ENCODE data around the gene RABGAP1L.
A peak's percentile ranks its signal among the peaks of the same experiment; 100 is the strongest.

The RABGAP1L gene

DNA sequence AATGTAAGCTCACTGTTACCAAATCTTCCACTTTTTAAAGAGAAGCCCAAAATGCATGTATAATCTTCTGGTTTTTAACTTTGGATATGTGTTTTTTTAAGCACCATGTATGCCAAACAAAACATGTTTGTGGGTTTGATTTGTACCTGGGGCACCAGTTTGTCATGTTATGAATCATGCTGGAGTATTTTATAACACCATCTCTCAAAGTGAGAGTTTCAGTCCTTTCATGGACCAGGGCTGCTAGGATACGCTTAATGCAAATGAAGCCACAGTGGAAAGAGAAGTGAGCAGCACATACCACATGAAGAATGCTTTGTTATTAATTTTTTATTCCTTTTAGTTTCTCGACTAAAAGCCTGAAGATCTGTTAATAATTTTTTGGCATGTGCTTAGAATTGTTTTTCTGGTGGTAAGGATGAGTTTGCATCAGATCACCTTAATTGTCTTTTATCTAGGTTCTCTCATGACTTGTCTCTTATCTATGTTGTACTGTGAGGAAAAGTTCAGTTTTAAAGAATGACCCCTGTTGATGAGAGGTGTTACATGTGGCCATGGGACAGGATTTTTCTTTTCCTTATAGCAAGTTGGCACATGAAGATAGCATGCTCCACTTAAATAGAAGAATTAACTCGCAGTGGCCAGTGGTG lies 2.0 kb upstream of the RABGAP1L start:
- H3K9me3 ChIP-seq (ENCODE audit: control insufficient read depth, low read depth, low read length) = no peaks in the 10 kb centered on the region
- peaks cover 13% of the 10 kb centered on the region for H3K27me3 ChIP-seq (ENCODE audit: control insufficient read depth, insufficient read depth, low read length)
- H3K36me3 ChIP-seq (ENCODE audit: control insufficient read depth, low read depth, low read length) = no peaks in the 10 kb centered on the region
- no peak overlapping the region for H3K9ac ChIP-seq (ENCODE audit: low read length)
- peaks cover 6% of the 10 kb centered on the region for H3K4me1 ChIP-seq (ENCODE audit: control insufficient read depth, low read depth, low read length)
- H3K27ac ChIP-seq (ENCODE audit: low read length) = no peak overlapping the region
- H3K4me3 ChIP-seq (ENCODE audit: low read length) = no peak overlapping the region

DNA sequence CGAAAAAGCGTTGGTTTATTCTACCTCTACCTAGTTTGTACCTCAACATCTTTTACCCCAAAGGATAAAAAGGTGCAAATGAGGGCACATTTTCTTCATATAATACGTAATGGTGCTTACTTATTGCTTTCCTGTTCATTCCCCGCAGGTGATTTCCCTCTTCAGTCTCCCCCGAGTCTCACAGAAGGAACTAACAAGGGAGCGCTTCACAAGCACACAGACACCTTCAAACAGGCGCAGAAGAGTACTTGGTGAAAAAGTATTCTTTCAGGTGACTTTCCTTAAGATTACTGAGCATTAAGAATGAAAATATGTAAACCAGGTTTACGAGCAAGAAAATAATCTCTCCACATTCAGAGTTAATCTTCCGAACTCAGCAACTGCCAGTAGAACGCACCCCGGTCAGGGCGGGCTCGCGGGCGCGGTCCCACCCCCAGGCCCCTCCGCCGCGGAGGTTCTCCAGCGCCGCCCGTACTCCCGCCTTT lies 511 bp upstream of the RABGAP1L start:
- H3K27me3 ChIP-seq (ENCODE audit: control insufficient read depth, insufficient read depth, low read length) = peaks cover 13% of the 10 kb centered on the region
- H3K27ac ChIP-seq (ENCODE audit: low read length) = no peak overlapping the region
- no peaks in the 10 kb centered on the region for H3K36me3 ChIP-seq (ENCODE audit: control insufficient read depth, low read depth, low read length)
- H3K9me3 ChIP-seq (ENCODE audit: control insufficient read depth, low read depth, low read length) = no peaks in the 10 kb centered on the region
- H3K9ac ChIP-seq (ENCODE audit: low read length) = peak overlapping the region; percentile 63
- peaks cover 8% of the 10 kb centered on the region for H3K4me1 ChIP-seq (ENCODE audit: control insufficient read depth, low read depth, low read length)
- peak overlapping the region; percentile 97 for H3K4me3 ChIP-seq (ENCODE audit: low read length)

DNA sequence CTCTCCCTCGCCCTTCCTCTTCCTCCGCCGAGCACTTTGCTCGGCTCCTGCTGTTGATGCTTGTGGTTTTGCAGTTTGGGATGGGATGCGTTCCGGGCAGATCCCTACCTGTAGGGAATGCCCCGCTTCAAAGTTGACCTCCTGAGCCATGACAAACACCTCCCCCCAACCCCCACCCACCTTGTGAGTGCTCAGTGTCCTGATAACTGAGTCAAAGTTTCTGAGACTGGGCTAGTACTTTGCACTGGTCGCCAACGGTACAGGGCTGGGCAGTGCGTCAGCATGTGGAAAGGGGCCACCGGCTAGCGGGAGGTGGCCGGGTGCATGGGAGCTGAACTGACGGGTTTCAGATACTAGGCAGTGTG lies 771 bp downstream of the RABGAP1L start:
- no peaks in the 10 kb centered on the region for H3K9me3 ChIP-seq (ENCODE audit: control insufficient read depth, low read depth, low read length)
- H3K27me3 ChIP-seq (ENCODE audit: control insufficient read depth, insufficient read depth, low read length) = peaks cover 13% of the 10 kb centered on the region
- peak overlapping the region; percentile 75 for H3K9ac ChIP-seq (ENCODE audit: low read length)
- H3K4me1 ChIP-seq (ENCODE audit: control insufficient read depth, low read depth, low read length) = peaks cover 8% of the 10 kb centered on the region
- peak overlapping the region; percentile 97 for H3K4me3 ChIP-seq (ENCODE audit: low read length)
- H3K27ac ChIP-seq (ENCODE audit: low read length) = no peak overlapping the region
- no peaks in the 10 kb centered on the region for H3K36me3 ChIP-seq (ENCODE audit: control insufficient read depth, low read depth, low read length)

DNA sequence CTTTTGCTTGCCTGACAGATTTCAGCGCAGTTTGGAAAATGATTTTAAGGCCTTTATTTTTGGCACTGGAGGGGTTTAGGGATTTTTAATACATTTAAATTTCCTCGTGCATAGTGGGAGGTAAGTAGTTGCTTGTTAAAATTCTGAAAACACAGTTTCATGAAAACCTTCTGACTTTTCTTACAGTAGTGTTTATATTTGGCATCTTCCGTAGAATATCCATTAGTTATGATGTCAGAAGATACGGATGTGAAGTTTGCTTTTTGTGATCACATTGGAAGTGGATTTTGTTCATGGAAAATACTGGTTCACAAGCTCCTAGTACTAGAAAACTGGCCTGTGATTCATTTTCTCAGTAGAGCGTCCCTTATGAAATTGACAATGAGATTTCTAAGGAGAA lies 1.3 kb downstream of the RABGAP1L start:
- Histone ChIP-seq H3K36me3 (ENCODE audit: control insufficient read depth, low read depth, low read length) (no peaks in the 10 kb centered on the region), H3K9me3 (ENCODE audit: control insufficient read depth, low read depth, low read length) (no peaks in the 10 kb centered on the region), H3K4me3 (ENCODE audit: low read length) (peak overlapping the region; percentile 97), H3K27ac (ENCODE audit: low read length) (no peak overlapping the region), H3K4me1 (ENCODE audit: control insufficient read depth, low read depth, low read length) (peaks cover 8% of the 10 kb centered on the region), H3K27me3 (ENCODE audit: control insufficient read depth, insufficient read depth, low read length) (peaks cover 13% of the 10 kb centered on the region), H3K9ac (ENCODE audit: low read length) (peak overlapping the region; percentile 75)

DNA sequence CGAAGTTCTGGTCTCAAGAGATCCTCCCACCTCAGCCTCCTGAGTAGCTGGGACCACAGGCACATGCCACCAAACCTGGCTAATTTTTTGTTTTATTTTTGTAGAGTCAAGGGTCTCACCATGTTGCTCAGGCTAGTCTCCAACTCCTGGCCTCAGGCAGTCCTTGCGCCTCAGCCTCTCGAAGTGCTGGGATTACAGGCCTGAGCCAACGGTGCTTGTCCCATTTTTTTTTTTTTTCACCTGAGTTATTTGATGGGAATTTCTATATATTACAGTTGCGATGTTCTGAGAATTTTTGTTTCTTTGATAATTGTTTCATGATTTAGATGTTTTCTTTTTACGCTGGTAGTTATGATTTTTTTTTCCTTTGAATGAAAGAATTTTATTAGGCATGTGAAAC lies 2.5 kb downstream of the RABGAP1L start:
- Histone ChIP-seq H3K9ac (ENCODE audit: low read length) (no peak overlapping the region), H3K27me3 (ENCODE audit: control insufficient read depth, insufficient read depth, low read length) (peaks cover 13% of the 10 kb centered on the region), H3K36me3 (ENCODE audit: control insufficient read depth, low read depth, low read length) (no peaks in the 10 kb centered on the region), H3K27ac (ENCODE audit: low read length) (no peak overlapping the region), H3K4me3 (ENCODE audit: low read length) (no peak overlapping the region), H3K4me1 (ENCODE audit: control insufficient read depth, low read depth, low read length) (peaks cover 8% of the 10 kb centered on the region), H3K9me3 (ENCODE audit: control insufficient read depth, low read depth, low read length) (no peaks in the 10 kb centered on the region)

DNA sequence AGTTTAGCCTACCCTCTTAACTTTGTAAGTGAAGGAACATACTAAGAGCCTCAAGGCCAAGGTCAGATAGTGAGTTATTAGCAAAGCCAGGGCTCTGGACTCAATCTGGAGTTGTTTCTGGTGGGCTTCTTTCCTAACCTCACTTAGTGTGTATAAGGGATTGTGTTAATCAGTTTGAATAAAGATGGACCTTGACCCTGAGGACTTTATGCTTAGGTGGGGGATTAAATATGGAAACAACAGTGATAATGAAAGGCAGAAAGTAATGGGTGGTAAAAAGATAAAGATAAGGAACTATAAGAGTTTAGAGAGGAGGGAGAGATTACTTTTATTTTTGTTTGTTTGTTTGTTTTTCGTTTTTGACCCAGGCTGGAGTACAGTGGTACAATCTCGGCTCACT lies 5.5 kb downstream of the RABGAP1L start:
- Histone ChIP-seq H3K9ac (ENCODE audit: low read length) (no peak overlapping the region), H3K27ac (ENCODE audit: low read length) (no peak overlapping the region), H3K4me1 (ENCODE audit: control insufficient read depth, low read depth, low read length) (peaks cover 8% of the 10 kb centered on the region), H3K27me3 (ENCODE audit: control insufficient read depth, insufficient read depth, low read length) (no peaks in the 10 kb centered on the region), H3K36me3 (ENCODE audit: control insufficient read depth, low read depth, low read length) (no peaks in the 10 kb centered on the region), H3K4me3 (ENCODE audit: low read length) (no peak overlapping the region), H3K9me3 (ENCODE audit: control insufficient read depth, low read depth, low read length) (no peaks in the 10 kb centered on the region)

DNA sequence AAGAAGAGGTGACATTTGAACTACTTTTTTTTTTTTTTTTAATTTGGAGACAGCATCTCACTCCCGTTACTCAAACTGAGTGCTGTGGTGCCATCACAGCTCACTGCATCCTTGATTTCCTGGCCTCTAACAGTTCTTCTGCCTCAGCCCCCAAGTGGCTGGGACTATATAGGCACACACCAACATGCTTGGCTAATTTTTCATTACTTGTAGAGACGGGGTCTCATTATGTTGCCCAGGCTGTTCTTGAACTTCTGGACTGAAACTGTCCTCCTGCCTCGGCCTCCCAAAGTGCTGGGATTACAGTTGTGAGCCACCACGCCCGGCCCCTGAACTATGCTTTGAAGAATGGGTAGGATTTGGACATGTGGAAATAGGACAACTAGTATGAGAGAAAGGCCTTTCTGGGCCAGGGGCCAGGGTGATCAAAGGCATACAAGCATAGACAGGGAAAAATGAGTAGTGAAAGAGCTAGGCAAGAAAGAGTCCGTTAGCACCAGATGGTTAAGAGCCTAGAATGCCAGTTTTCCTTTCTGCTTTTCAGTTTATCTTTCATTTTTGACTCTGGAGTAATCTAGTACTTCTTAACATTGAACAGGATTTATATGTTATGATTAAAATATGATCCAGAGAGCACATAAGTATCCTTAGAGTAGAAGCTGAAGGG lies 6.3 kb downstream of the RABGAP1L start:
- H3K36me3 ChIP-seq (ENCODE audit: control insufficient read depth, low read depth, low read length) = no peaks in the 10 kb centered on the region
- H3K27ac ChIP-seq (ENCODE audit: low read length) = no peak overlapping the region
- H3K9me3 ChIP-seq (ENCODE audit: control insufficient read depth, low read depth, low read length) = no peaks in the 10 kb centered on the region
- no peak overlapping the region for H3K9ac ChIP-seq (ENCODE audit: low read length)
- peaks cover 5% of the 10 kb centered on the region for H3K4me1 ChIP-seq (ENCODE audit: control insufficient read depth, low read depth, low read length)
- no peak overlapping the region for H3K4me3 ChIP-seq (ENCODE audit: low read length)
- H3K27me3 ChIP-seq (ENCODE audit: control insufficient read depth, insufficient read depth, low read length) = no peaks in the 10 kb centered on the region

DNA sequence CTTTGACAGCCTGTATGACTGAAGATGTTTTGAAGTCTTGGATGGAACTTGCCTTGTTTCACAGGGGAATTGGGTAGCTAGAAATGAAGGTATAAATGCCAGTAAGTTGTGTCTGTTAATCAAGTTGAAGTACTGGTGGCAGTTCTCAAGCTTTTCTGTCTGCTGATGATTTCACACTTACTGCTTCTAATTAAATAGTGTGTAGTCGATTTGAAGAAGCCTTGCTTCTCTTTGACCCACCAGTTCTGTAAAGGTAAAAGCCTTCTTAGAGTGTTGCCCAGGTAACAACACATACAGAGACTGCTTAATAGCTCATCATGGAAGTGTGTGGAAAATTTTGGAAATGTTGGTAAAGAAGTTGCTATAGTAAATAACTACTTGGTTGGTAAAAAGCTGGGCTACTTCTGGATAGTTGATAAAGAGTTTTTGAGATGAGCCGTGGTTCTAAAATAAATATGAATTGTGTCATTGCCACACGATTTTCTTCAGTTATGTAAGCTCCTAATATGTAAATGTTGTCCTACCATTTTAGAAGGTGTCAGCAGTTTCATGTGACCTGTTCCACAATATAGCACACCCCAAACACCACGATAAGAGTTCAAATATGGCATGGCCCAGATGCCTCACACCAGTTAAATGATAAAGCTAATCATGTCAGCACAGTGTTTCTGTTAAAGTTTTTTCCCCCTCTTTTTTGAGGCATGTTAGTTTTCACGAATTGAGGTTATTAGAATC lies 7.4 kb downstream of the RABGAP1L start:
- Histone ChIP-seq H3K27ac (ENCODE audit: low read length) (no peak overlapping the region), H3K4me3 (ENCODE audit: low read length) (no peak overlapping the region), H3K27me3 (ENCODE audit: control insufficient read depth, insufficient read depth, low read length) (no peaks in the 10 kb centered on the region), H3K4me1 (ENCODE audit: control insufficient read depth, low read depth, low read length) (peaks cover 2% of the 10 kb centered on the region), H3K9ac (ENCODE audit: low read length) (no peak overlapping the region), H3K36me3 (ENCODE audit: control insufficient read depth, low read depth, low read length) (no peaks in the 10 kb centered on the region), H3K9me3 (ENCODE audit: control insufficient read depth, low read depth, low read length) (no peaks in the 10 kb centered on the region)

DNA sequence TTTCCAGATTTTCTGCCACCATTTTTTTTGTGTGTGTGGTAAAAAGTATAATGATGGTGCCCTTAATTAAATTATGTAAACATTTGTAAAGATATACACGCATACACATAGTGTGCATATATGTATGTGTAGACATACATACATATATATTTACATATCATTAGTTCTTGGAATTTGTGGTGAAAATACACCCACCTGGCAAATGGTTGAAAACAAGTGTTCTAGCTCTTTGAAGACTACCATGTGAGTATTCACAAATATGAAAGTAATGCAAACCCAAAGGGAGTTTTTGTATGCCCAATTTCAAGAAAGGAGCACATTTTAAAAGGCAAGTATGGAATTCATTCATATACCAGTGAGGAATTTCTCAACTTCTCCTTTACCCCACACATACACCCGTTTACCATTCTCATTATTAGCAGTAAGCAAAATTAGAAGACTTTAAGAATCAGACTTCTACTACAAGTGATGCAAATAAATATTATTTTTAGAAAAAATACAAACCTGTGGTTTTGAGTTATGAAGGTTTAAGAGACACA lies 8.0 kb downstream of the RABGAP1L start:
- H3K9me3 ChIP-seq (ENCODE audit: control insufficient read depth, low read depth, low read length) = no peaks in the 10 kb centered on the region
- H3K9ac ChIP-seq (ENCODE audit: low read length) = no peak overlapping the region
- H3K4me3 ChIP-seq (ENCODE audit: low read length) = no peak overlapping the region
- no peaks in the 10 kb centered on the region for H3K27me3 ChIP-seq (ENCODE audit: control insufficient read depth, insufficient read depth, low read length)
- peaks cover 2% of the 10 kb centered on the region for H3K4me1 ChIP-seq (ENCODE audit: control insufficient read depth, low read depth, low read length)
- H3K36me3 ChIP-seq (ENCODE audit: control insufficient read depth, low read depth, low read length) = no peaks in the 10 kb centered on the region
- H3K27ac ChIP-seq (ENCODE audit: low read length) = no peak overlapping the region

DNA sequence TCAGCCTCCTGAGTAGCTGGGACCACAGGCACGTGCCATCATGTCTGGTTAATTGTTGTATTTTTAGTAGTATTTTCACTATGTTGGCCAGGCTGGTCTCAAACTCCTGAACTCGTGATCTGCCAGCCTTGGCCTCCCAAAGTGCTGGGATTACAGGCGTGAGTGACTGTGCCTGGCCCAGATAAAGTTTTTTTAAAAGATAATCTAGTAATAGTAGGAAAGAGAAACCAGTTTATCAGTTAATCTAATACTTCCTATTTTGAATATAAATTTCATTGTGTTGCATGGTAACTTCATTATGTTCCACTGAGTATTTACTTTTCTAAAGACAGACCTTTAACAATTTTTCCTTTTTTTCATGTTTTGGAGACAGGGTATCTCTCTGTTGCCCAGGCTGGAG lies 10.0 kb downstream of the RABGAP1L start:
- Histone ChIP-seq H3K27ac (ENCODE audit: low read length) (no peak overlapping the region), H3K9me3 (ENCODE audit: control insufficient read depth, low read depth, low read length) (no peaks in the 10 kb centered on the region), H3K9ac (ENCODE audit: low read length) (no peak overlapping the region), H3K27me3 (ENCODE audit: control insufficient read depth, insufficient read depth, low read length) (no peaks in the 10 kb centered on the region), H3K4me3 (ENCODE audit: low read length) (no peak overlapping the region), H3K4me1 (ENCODE audit: control insufficient read depth, low read depth, low read length) (no peaks in the 10 kb centered on the region), H3K36me3 (ENCODE audit: control insufficient read depth, low read depth, low read length) (no peaks in the 10 kb centered on the region)

DNA sequence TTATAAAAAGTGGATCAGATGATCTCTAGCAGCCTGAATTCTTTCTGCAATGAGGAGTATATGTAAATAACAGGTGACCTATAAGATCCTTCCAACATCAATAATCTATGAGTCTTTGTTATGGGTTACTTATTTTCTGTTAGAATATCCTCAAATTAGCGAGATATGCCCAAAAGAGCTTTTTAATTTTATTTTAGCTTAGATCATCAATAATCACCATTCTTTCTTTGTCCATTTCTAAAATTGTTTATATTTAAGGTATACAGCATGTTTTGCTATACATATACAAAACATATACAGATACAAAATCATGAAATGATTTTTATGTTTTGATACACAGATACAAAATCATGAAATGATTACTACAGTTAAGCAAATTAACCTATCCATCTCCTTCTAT lies 11.8 kb downstream of the RABGAP1L start:
- Histone ChIP-seq H3K27me3 (ENCODE audit: control insufficient read depth, insufficient read depth, low read length) (no peaks in the 10 kb centered on the region), H3K27ac (ENCODE audit: low read length) (no peak overlapping the region), H3K9me3 (ENCODE audit: control insufficient read depth, low read depth, low read length) (no peaks in the 10 kb centered on the region), H3K4me1 (ENCODE audit: control insufficient read depth, low read depth, low read length) (no peaks in the 10 kb centered on the region), H3K36me3 (ENCODE audit: control insufficient read depth, low read depth, low read length) (no peaks in the 10 kb centered on the region), H3K9ac (ENCODE audit: low read length) (no peak overlapping the region), H3K4me3 (ENCODE audit: low read length) (no peak overlapping the region)

Data from iPS-18a (cell line).